Suprapubic skin (tissue), 4 donors: ENCODE measurements around the gene RASL10A. TPM values are rescaled to one million over a fixed set of nuclear protein-coding genes. Genes with fewer than 3 reads are reported as not detected.

ENCODE experiments used
- DNase-seq, 2 donors: peaks; one replicate each; pipeline ENCODE4 v3.0.0-alpha.2; 2019; ENCODE audit warnings: low spot score in 2 of 2
- H3K27ac ChIP-seq: fragments of 200-600 bp; sonication (generic); one replicate; pipeline ENCODE4 v1.5.1; 2019
- H3K27me3 ChIP-seq: fragments of 200-600 bp; sonication (generic); one replicate; pipeline ENCODE4 v1.5.1; 2019
- H3K36me3 ChIP-seq: fragments of 200-600 bp; sonication (generic); one replicate; pipeline ENCODE4 v1.5.1; 2019
- H3K4me1 ChIP-seq: fragments of 200-600 bp; sonication (generic); one replicate; pipeline ENCODE4 v1.5.1; 2019
- H3K4me3 ChIP-seq: fragments of 200-600 bp; sonication (generic); one replicate; pipeline ENCODE4 v1.5.1; 2019; ENCODE audit warnings: mild to moderate bottlenecking
- H3K9me3 ChIP-seq: fragments of 200-600 bp; sonication (generic); one replicate; pipeline ENCODE4 v1.5.1; 2019
- EP300 ChIP-seq: sonication (generic); formaldehyde crosslinking; IDR thresholded peaks from one replicate; pipeline ENCODE4 v1.6.1; 2017; ENCODE audit warnings: antibody characterized with exemption
- POLR2A ChIP-seq, 2 donors: fragments of 450-650 bp; IDR thresholded peaks; one replicate each; pipeline ENCODE4 v1.6.1; 2017; ENCODE audit warnings: antibody characterized with exemption in 2 of 2, mild to moderate bottlenecking in 2 of 2, moderate library complexity in 2 of 2
- POLR2AphosphoS5 ChIP-seq, 3 donors: sonication (generic); formaldehyde crosslinking; IDR thresholded peaks; one replicate each; pipeline ENCODE4 v1.6.1; 2017; ENCODE audit warnings: antibody characterized with exemption in 3 of 3
- WGBS: methylation state at CpG from one replicate; pipeline ENCODE4 v1.1.5; 2018; 5-methylcytosine and 5-hydroxymethylcytosine counted together
- total RNA-seq, 4 donors: library from RNA; depleted of rRNA; stranded (reverse); fragments of >200 nt; gene quantifications; one replicate each; pipeline ENCODE4 v1.1.0, GENCODE V29; 2016
- TF ChIP-seq, protein P1 (sequence below), 2 donors: fragments of 200-600 bp in 1 of 2; fragments of 450-650 bp in 1 of 2; sonication (generic) in 1 of 2; IDR thresholded peaks; one replicate each; pipeline ENCODE4 v1.5.1; 2016 to 2019; ENCODE audit warnings: antibody characterized with exemption in 2 of 2, mild to moderate bottlenecking in 1 of 2, moderate library complexity in 1 of 2

Gene RASL10A
- total RNA-seq, 4 donors from 2014 or later = 0.34 to 1.7 (median 0.95) TPM

DNA sequence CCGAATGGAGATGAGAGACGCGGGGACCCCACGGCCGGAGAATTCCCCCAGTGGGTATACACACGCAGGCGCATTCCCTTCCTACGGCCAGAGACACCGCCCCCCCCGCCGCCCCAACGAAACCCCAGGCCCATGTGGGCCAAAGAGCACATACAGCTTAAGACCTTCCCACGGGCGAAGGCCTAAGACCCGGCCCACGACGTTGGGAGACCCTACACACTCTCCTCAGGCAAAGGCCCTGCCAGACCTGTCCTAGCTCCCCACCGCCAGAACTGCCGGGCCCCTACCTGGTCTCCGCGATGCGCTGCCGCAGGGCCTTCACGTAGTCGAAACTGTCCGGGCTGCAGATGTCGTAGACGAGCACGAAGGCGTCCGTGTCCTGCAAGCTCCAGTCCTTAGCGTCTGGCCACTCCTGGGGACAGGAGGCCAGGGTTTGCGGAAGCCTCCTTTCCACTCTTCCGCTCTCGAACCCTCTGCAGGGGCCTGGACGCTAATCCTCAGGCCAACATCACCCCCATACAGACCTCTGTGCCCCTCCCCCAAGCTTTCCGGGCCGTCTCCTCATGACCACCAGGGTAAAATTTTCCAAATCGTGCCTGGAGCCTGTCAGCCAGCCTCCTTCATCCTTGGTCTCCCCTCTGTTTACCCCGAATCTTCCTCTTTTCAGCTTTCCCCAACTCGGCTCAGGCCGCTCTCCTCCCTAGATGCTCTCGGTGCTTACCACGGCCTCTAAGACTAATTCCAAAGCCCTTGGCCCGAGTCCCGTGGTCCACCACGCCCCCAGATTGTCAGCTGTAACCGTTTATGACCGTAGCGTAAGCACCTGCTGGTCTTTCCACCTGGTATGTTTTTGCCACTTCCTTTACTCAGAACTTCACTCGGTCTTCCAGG lies 1.7 kb downstream of the RASL10A start:
- Histone ChIP-seq H3K27ac (no peak overlapping the region), H3K4me1 (peaks cover 67% of the 10 kb centered on the region), H3K27me3 (peaks cover 30% of the 10 kb centered on the region), H3K4me3 (peak overlapping the region; percentile 52), H3K36me3 (no peaks in the 10 kb centered on the region), H3K9me3 (no peaks in the 10 kb centered on the region)
- DNase-seq = peak in 1 of 2 donors; percentile 75
- 13% methylated on average over 16 of the region's 51 CpGs for WGBS
- TF ChIP-seq POLR2AphosphoS5 (IDR thresholded peaks at IDR 0.05) (no peak), EP300 (no peak), POLR2A (IDR thresholded peaks at IDR 0.05) (no peak)
- TF ChIP-seq, protein P1, sequence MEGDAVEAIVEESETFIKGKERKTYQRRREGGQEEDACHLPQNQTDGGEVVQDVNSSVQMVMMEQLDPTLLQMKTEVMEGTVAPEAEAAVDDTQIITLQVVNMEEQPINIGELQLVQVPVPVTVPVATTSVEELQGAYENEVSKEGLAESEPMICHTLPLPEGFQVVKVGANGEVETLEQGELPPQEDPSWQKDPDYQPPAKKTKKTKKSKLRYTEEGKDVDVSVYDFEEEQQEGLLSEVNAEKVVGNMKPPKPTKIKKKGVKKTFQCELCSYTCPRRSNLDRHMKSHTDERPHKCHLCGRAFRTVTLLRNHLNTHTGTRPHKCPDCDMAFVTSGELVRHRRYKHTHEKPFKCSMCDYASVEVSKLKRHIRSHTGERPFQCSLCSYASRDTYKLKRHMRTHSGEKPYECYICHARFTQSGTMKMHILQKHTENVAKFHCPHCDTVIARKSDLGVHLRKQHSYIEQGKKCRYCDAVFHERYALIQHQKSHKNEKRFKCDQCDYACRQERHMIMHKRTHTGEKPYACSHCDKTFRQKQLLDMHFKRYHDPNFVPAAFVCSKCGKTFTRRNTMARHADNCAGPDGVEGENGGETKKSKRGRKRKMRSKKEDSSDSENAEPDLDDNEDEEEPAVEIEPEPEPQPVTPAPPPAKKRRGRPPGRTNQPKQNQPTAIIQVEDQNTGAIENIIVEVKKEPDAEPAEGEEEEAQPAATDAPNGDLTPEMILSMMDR (IDR thresholded peaks at IDR 0.05) = no peak

DNA sequence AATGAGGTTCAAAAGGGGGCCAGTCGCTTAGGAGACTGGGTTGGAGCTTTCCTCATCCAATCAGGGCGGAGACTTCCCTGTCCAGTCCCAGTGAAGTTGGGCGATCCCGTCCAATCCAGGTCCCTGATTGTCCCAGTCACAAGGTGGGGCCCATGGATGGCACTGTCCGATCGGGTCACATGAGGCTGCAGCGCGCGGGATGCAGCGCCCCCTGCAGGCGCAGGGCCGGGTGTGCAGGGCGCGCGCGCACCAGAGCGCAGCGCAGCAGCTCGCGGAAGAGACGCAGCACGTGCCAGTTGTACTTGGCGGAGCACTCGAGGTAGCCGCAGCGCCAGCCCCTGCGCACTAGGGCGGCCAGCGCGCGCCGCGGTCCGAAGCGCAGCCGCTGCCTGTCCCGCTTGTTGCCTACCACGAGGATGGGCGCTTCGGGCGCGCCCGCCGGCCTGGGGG lies 2.3 kb downstream of the RASL10A start:
- H3K27me3 ChIP-seq = peaks cover 30% of the 10 kb centered on the region
- 68% methylated on average over 4 of the region's 44 CpGs for WGBS
- no peak overlapping the region for H3K4me3 ChIP-seq
- H3K27ac ChIP-seq = no peak overlapping the region
- no peaks in the 10 kb centered on the region for H3K36me3 ChIP-seq
- H3K9me3 ChIP-seq = no peaks in the 10 kb centered on the region
- H3K4me1 ChIP-seq = peaks cover 74% of the 10 kb centered on the region
- DNase-seq = peak in 1 of 2 donors; percentile 72
- TF ChIP-seq, protein P1 (IDR thresholded peaks at IDR 0.05) = peak; percentile 59 to 96
- TF ChIP-seq POLR2AphosphoS5 (IDR thresholded peaks at IDR 0.05) (peak in 2 of 3 donors; percentile 35 to 86), EP300 (no peak), POLR2A (IDR thresholded peaks at IDR 0.05) (no peak)

DNA sequence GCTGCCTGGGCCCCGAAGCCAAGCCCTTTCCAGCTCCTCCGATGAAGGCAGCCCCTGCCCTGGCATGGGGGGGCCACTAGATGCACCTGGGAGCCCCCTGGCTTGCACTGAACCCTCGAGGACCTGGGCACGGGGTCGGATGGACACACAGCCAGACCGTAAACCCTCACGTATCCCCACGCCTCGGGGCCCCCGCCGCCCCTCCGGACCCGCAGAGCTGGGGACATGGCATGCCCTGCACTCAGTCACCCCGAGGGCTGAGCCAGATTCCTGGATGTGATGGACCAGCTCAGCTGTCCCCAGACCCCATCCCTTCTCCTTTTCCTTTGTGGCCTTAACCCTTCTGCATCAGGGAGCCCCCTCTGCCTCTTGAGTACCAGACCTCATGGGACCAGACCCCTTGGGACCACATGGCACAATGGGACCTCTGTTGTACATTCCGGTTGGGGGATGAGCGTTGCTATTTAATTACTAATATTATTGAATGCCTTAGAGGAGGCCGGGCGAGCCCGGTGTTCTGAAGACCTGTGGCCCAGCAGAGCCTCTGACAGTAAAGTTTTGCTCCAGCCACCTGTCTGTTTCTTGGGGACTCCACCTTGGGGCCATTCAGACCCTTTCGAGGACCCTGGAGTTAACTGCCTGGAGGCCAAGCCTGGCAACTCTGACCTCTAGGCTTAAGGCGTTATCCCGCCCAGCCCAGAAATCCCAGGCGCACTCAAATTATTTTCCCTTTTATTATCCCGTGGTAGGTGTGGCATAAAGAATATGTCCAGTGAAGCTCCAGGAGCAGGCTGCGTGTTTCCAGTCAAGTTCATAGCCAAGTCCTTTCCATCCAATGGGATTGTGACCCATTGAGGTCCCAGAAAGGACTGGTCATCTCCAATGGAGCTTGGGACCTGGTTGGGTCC lies 3.0 kb downstream of the RASL10A start:
- peaks cover 30% of the 10 kb centered on the region for H3K27me3 ChIP-seq
- no peaks in the 10 kb centered on the region for H3K9me3 ChIP-seq
- DNase-seq = peak in 1 of 2 donors; percentile 76
- no peak overlapping the region for H3K4me3 ChIP-seq
- peak overlapping the region; percentile 91 for H3K27ac ChIP-seq
- peaks cover 81% of the 10 kb centered on the region for H3K4me1 ChIP-seq
- WGBS = 85% methylated on average over 21 of the region's 25 CpGs
- H3K36me3 ChIP-seq = no peaks in the 10 kb centered on the region
- TF ChIP-seq POLR2AphosphoS5 (IDR thresholded peaks at IDR 0.05) (no peak), EP300 (no peak), POLR2A (IDR thresholded peaks at IDR 0.05) (no peak)
- TF ChIP-seq, protein P1 (IDR thresholded peaks at IDR 0.05) = no peak

DNA sequence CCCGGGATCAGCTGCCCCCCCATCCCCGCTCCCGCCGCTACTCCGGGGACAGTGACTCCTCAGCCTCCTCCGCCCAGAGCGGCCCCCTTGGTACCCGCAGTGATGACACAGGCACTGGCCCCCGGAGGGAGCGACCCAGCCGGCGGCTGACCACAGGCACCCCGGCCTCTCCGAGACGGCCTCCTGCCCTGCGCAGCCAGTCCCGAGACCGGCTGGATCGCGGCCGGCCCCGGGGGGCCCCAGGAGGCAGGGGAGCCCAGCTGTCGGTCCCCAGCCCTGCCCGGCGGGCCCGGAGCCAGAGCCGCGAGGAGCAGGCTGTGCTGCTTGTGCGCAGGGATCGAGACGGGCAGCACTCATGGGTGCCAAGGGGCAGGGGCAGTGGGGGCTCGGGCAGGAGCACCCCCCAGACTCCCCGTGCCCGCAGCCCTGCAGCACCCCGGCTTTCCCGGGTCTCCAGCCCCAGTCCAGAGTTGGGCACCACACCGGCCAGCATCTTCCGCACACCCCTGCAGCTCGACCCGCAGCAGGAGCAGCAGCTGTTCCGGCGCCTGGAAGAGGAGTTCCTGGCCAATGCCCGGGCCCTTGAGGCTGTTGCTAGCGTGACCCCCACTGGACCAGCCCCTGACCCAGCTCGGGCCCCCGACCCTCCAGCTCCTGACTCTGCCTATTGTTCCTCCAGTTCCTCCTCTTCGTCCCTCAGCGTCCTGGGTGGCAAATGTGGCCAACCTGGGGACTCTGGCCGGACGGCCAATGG lies 3.9 kb downstream of the RASL10A start:
- no peaks in the 10 kb centered on the region for H3K36me3 ChIP-seq
- 29% methylated on average over 23 of the region's 50 CpGs for WGBS
- peak overlapping the region; percentile 37 for H3K4me3 ChIP-seq
- TF ChIP-seq, protein P1 (IDR thresholded peaks at IDR 0.05) = no peak
- no peak for TF ChIP-seq EP300
- TF ChIP-seq POLR2A (IDR thresholded peaks at IDR 0.05) = no peak
- no peak for TF ChIP-seq POLR2AphosphoS5 (IDR thresholded peaks at IDR 0.05)
- DNase-seq = peak in 1 of 2 donors; percentile 78
- peaks cover 30% of the 10 kb centered on the region for H3K27me3 ChIP-seq
- H3K27ac ChIP-seq = peak overlapping the region; percentile 91
- H3K9me3 ChIP-seq = no peaks in the 10 kb centered on the region
- H3K4me1 ChIP-seq = peaks cover 86% of the 10 kb centered on the region
